K562 (cell line): Measurements from ENCODE around the gene NFIB. TPM values are rescaled to one million over a fixed set of nuclear protein-coding genes. Genes with fewer than 3 reads are reported as not detected.

Experiments used
- ATAC-seq: fragments of 200-7000 bp; cut with Tn5 transposase; 3 replicates; pipeline ENCODE4 v1.9.1; 2020; ENCODE audit warnings: moderate library complexity
- BruUV-seq: library from RNA; stranded (reverse); fragments of 400-500 nt; replicated peaks from 2 replicates; lab custom pipeline; 2021; lab: Mats Ljungman, UMichigan
- CTCF ChIA-PET: fragments of 300-600 bp; formaldehyde crosslinking; extraction: SDS; loops from one replicate; lab custom pipeline; 2021; ENCODE audit warnings: low intra/inter-chr PET ratio; lab: Yijun Ruan, JAX
- POLR2A ChIA-PET: fragments of 300-600, 350-650 bp; sonication (Branson Sonifier 250); formaldehyde crosslinking; extraction: SDS; loops from one replicate; lab custom pipeline; 2021; ENCODE audit warnings: antibody characterized with exemption, inconsistent platforms; lab: Yijun Ruan, JAX
- DNase-seq, 4 experiments: peaks; one replicate each; pipeline versions ENCODE4 v3.0.0 to v3.0.0-alpha.2; 2011 to 2018; ENCODE audit warnings: low spot score in 3 of 4, mixed read lengths in 3 of 4; ENCODE audit errors: extremely low read depth in 1 of 4
- FAIRE-seq: peaks from 2 replicates; lab custom pipeline; 2011; peaks lifted over from hg19 to GRCh38; lab: Jason Lieb, UNC
- H2AFZ ChIP-seq: 2 replicates; pipeline ENCODE4 v1.6.0; 2011; ENCODE audit warnings: low read depth, low read length, control low read depth, inconsistent platforms
- H3K27ac ChIP-seq: fragments of 200-600 bp; 3 replicates; pipeline ENCODE4 v1.8.0; 2011; ENCODE audit warnings: low read depth, mild to moderate bottlenecking, control low read depth, inconsistent platforms, low read length, moderate library complexity, mixed read lengths; ENCODE audit errors: extremely low read depth
- H3K27me3 ChIP-seq, 2 experiments: fragments of 300-600 bp in 1 of 2; 2 replicates in 1 of 2; 3 replicates in 1 of 2; pipeline versions ENCODE4 v1.6.0 to v1.8.0; 2011; ENCODE audit warnings: inconsistent platforms in 2 of 2, low read length in 2 of 2, mild to moderate bottlenecking in 1 of 2, mixed read lengths in 1 of 2, moderate library complexity in 1 of 2; ENCODE audit not compliant: control insufficient read depth in 2 of 2, insufficient read depth in 2 of 2
- H3K36me3 ChIP-seq: fragments of 300-600 bp; 3 replicates; pipeline ENCODE4 v1.8.0; 2011; ENCODE audit warnings: mild to moderate bottlenecking, low read length, inconsistent platforms; ENCODE audit not compliant: control insufficient read depth, insufficient read depth
- H3K4me1 ChIP-seq, 2 experiments: fragments of 200-600 bp in 1 of 2; replicated peaks in 1 of 2; 2 replicates in 1 of 2; 3 replicates in 1 of 2; pipeline versions ENCODE4 v1.5.1 to v1.8.0; 2011; ENCODE audit warnings: inconsistent platforms in 2 of 2, low read length in 2 of 2, mild to moderate bottlenecking in 1 of 2, mixed read lengths in 1 of 2, moderate library complexity in 1 of 2; ENCODE audit not compliant: control insufficient read depth in 2 of 2, insufficient read depth in 2 of 2
- H3K4me2 ChIP-seq: 2 replicates; pipeline ENCODE4 v1.6.1; 2011; ENCODE audit warnings: low read length, control low read depth, inconsistent platforms, mixed read lengths; ENCODE audit not compliant: insufficient read depth
- H3K4me3 ChIP-seq: fragments of 200-600 bp; sonication (generic), shearing (Covaris generic); 2 replicates; pipeline ENCODE4 v1.5.1; 2016; ENCODE audit warnings: control low read depth, inconsistent platforms
- H3K79me2 ChIP-seq: fragments of 200-600 bp; 3 replicates; pipeline ENCODE4 v1.8.0; 2011; ENCODE audit warnings: low read length, inconsistent platforms; ENCODE audit not compliant: control insufficient read depth, insufficient read depth
- H3K9ac ChIP-seq, 2 experiments: 2 replicates each; pipeline versions ENCODE4 v1.6.0 to v1.6.1; 2011; ENCODE audit warnings: low read depth in 2 of 2, low read length in 2 of 2, control low read depth in 1 of 2, inconsistent platforms in 1 of 2, mild to moderate bottlenecking in 1 of 2, mixed read lengths in 1 of 2; ENCODE audit not compliant: insufficient read depth in 1 of 2
- H3K9me1 ChIP-seq: one replicate; pipeline ENCODE4 v1.6.0; 2011; ENCODE audit warnings: inconsistent platforms, mild to moderate bottlenecking, low read length, moderate library complexity; ENCODE audit not compliant: control insufficient read depth, insufficient read depth
- H3K9me3 ChIP-seq: replicated peaks from 2 replicates; pipeline ENCODE4 v1.5.1; 2011; ENCODE audit warnings: low read depth, low read length, inconsistent platforms; ENCODE audit not compliant: control insufficient read depth, insufficient read depth
- H4K20me1 ChIP-seq: replicated peaks from 2 replicates; pipeline ENCODE4 v1.6.1; 2011; ENCODE audit warnings: low read length, inconsistent platforms, mixed read lengths; ENCODE audit not compliant: control insufficient read depth, insufficient read depth
- BRCA1 ChIP-seq, 2 experiments: fragments of 450-650 bp in 1 of 2; sonication (generic) in 1 of 2; formaldehyde crosslinking in 1 of 2; IDR thresholded peaks; 2 replicates each; pipeline versions ENCODE4 v1.5.0 to v1.6.1; 2017 to 2020; ENCODE audit warnings: mild to moderate bottlenecking in 1 of 2, missing genetic modification reagents in 1 of 2
- BRD9 ChIP-seq: fragments of 450-650 bp; IDR thresholded peaks from 2 replicates; pipeline ENCODE4 v1.6.1; 2018; ENCODE audit warnings: low read depth; ENCODE audit not compliant: partially characterized antibody
- CREM ChIP-seq: IDR thresholded peaks from 2 replicates; pipeline ENCODE4 v1.6.1; 2014; ENCODE audit warnings: antibody characterized with exemption, low read depth
- GABPB1 ChIP-seq: sonication (generic); formaldehyde crosslinking; IDR thresholded peaks from 2 replicates; pipeline ENCODE4 v1.8.0; 2022; ENCODE audit warnings: mild to moderate bottlenecking, missing genetic modification reagents
- GATA2 ChIP-seq: sonication (generic); formaldehyde crosslinking; IDR thresholded peaks from 2 replicates; pipeline ENCODE4 v1.4.0; 2020; ENCODE audit warnings: mild to moderate bottlenecking, missing genetic modification reagents
- HNRNPLL ChIP-seq: fragments of 200-400 bp; formaldehyde crosslinking; IDR thresholded peaks from 2 replicates; pipeline ENCODE4 v1.6.1; 2017; ENCODE audit warnings: low read length, low read depth, mild to moderate bottlenecking; ENCODE audit not compliant: poor library complexity, severe bottlenecking
- HNRNPUL1 ChIP-seq: fragments of 200-400 bp; formaldehyde crosslinking; IDR thresholded peaks from 2 replicates; pipeline ENCODE4 v1.6.1; 2017; ENCODE audit warnings: low read length
- MAFK ChIP-seq: IDR thresholded peaks from 2 replicates; pipeline ENCODE4 v1.6.1; 2011; ENCODE audit warnings: low read length, improper control_type of control experiment
- MAZ ChIP-seq, 2 experiments: fragments of 450-650 bp in 1 of 2; sonication (generic) in 1 of 2; formaldehyde crosslinking; IDR thresholded peaks in 1 of 2; conservative IDR thresholded peaks in 1 of 2; 2 replicates each; pipeline versions ENCODE4 v1.4.0 to v1.5.0; 2020; ENCODE audit warnings: mild to moderate bottlenecking in 1 of 2, missing genetic modification reagents in 1 of 2
- MED1 ChIP-seq: sonication (generic); formaldehyde crosslinking; IDR thresholded peaks from 2 replicates; pipeline ENCODE4 v1.8.1; 2023; ENCODE audit warnings: missing genetic modification reagents, borderline replicate concordance
- PRMT5 ChIP-seq: sonication (generic); formaldehyde crosslinking; IDR thresholded peaks from 2 replicates; pipeline ENCODE4 v1.5.0; 2020; ENCODE audit warnings: missing genetic modification reagents
- RB1 ChIP-seq: fragments of 450-650 bp; IDR thresholded peaks from 2 replicates; pipeline ENCODE4 v1.6.1; 2017; ENCODE audit warnings: low read depth, mild to moderate bottlenecking
- SMARCC2 ChIP-seq: fragments of 450-650 bp; IDR thresholded peaks from 2 replicates; pipeline ENCODE4 v1.6.1; 2017; ENCODE audit warnings: antibody characterized with exemption, moderate library complexity, mild to moderate bottlenecking, low read depth
- SMC3 ChIP-seq: conservative IDR thresholded peaks from 2 replicates; pipeline ENCODE4 v1.6.1; 2011; ENCODE audit warnings: low read depth, low read length, improper control_type of control experiment; ENCODE audit not compliant: insufficient read depth
- TAF9B ChIP-seq: fragments of 450-650 bp; IDR thresholded peaks from 2 replicates; pipeline ENCODE4 v1.6.1; 2018; ENCODE audit warnings: mild to moderate bottlenecking; ENCODE audit not compliant: partially characterized antibody
- TSC22D4 ChIP-seq: fragments of 450-650 bp; IDR thresholded peaks from 2 replicates; pipeline ENCODE4 v1.6.1; 2016; ENCODE audit warnings: missing genetic modification characterization, missing biosample characterization, control low read depth
- ZBTB34 ChIP-seq: fragments of 250-450 bp; sonication (Bioruptor Pico); IDR thresholded peaks from 2 replicates; pipeline ENCODE4 v1.8.0; 2021; ENCODE audit warnings: mild to moderate bottlenecking, moderate library complexity
- ZC3H4 ChIP-seq: sonication (generic); formaldehyde crosslinking; IDR thresholded peaks from 2 replicates; pipeline ENCODE4 v1.9.0; 2021; ENCODE audit warnings: missing genetic modification reagents, borderline replicate concordance
- ZZZ3 ChIP-seq: fragments of 450-650 bp; IDR thresholded peaks from 2 replicates; pipeline ENCODE4 v1.6.1; 2016; ENCODE audit warnings: antibody characterized with exemption, mild to moderate bottlenecking, moderate library complexity
- WGBS: fragments of 100-300 bp; shearing (Covaris generic); methylation state at CpG from one replicate; pipeline ENCODE4 v1.1.6; 2016; ENCODE audit warnings: low coverage, mixed read lengths; ENCODE audit not compliant: insufficient coverage; ENCODE audit errors: missing lambda C conversion rate; 5-methylcytosine and 5-hydroxymethylcytosine counted together
- in situ Hi-C: fragments of 300-500 bp; cut with MboI; formaldehyde crosslinking; loops from 4 replicates; pipeline ENCODE4 v1.15.0; 2018; ENCODE audit warnings: inconsistent platforms, mixed read lengths
- intact Hi-C: fragments of 100-400 bp; cut with micrococcal nuclease; formaldehyde crosslinking; loops from 2 replicates; pipeline ENCODE4 v1.14.2; 2022
- polyA plus RNA-seq, 8 experiments: library from polyadenylated mRNA; depleted of rRNA in 4 of 8; stranded (reverse) in 5 of 8; unstranded in 3 of 8; fragments of >200 nt; fragmentation: Nextera tagmentation in 2 of 8; fragmentation: Illumina TruSeq in 1 of 8; extraction: Ambion mirVana in 2 of 8; extraction: Trizol in 1 of 8; gene quantifications; 2 replicates each; pipeline versions ENCODE4 v1.2.1 to v1.2.3, GENCODE V29; 2011 to 2014; ENCODE audit warnings: inconsistent platforms in 1 of 8, missing spikeins in 1 of 8
- total RNA-seq, 7 experiments: library from RNA; depleted of rRNA in 6 of 7; stranded (reverse); fragments of >200 nt in 6 of 7; fragmentation: Illumina TruSeq in 2 of 7; extraction: Trizol in 2 of 7; gene quantifications; 2 replicates each; pipeline versions ENCODE4 v1.2.1 to v1.2.3, GENCODE V29; 2011 to 2021; ENCODE audit warnings: low replicate concordance in 1 of 7

The NFIB gene
- total and polyA plus RNA-seq, 9 of the 15 experiments (the other 6 are each of a cell fraction or from before 2014, with no cell fraction given), result 1.2 to 3.3 (median 1.9) TPM

DNA sequence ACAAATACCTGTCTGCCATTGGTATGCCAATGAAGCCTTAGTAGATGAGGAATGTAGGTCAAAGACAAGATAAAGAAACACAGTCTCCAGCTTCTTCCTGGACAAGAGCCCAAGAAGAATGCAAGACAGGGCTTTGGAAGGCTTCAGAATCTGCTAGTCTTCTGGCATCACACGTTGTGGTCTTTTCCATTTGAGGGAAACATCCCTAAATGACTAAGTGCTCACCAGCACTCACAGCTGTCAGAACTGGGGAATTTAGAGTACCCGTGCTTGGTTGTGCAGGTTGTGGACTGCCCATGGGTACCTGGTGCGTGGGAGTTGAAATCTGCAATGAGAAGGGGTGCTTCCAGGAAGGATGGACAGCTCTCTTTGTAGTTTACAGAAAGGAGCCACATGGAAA lies 27.1 kb upstream of the NFIB start (continued):
- no peak for TF ChIP-seq BRCA1 (IDR thresholded peaks at IDR 0.05)
- TF ChIP-seq BRCA1 (CRISPR knock-in tag; IDR thresholded peaks at IDR 0.05), result no peak
- TF ChIP-seq MED1 (CRISPR knock-in tag), result no peak
- TF ChIP-seq MAZ (CRISPR knock-in tag; conservative IDR thresholded peaks at IDR 0.05 in 1 of 2, IDR thresholded peaks at IDR 0.05 in 1 of 2), result no peak
- no peak for TF ChIP-seq GABPB1 (CRISPR knock-in tag)

DNA sequence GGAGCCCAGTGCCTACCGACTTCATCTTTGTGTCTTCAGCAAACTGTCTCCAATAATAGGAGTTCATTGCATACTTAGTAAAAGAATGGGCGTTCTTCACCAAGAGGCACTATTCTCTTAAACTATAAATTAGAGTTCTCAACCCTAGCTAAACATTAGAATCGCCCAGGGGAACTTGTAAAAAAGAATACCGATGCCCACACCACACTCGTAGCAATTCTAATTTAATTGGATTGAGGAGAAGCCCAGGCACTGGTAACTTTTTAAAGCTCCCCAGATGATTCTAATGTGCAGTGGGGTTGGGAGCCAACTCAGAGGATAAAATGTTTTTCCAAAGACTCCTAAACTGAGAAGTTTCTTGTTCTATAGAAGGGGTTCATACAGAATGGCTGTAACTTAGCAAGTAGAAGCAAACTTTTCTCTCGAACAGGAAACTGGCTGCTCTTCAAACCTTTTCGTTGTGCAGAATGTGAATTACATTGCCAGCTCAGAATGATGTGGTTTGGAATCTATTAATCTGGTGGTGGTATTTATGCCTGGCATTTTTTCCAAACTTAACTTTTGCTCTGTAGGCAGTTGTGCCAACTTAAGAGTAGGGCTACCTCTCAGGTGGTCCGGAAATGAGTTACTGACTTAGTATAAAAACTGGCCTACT lies 26.4 kb upstream of the NFIB start:
- no TSS peak for BruUV-seq
- H4K20me1 ChIP-seq, result no peaks in the 10 kb centered on the region
- H3K9me3 ChIP-seq, result no peaks in the 10 kb centered on the region
- DNase-seq (no peak), FAIRE-seq (no peak), ATAC-seq (no peak)
- intact Hi-C loops, result no loop called here
- H3K4me2 ChIP-seq, result no peak overlapping the region
- no peaks in the 10 kb centered on the region for H3K4me1 ChIP-seq
- peaks cover 2 to 5% of the 10 kb centered on the region in 2 experiments; a peak in 2 of 5 replicates for H3K27me3 ChIP-seq
- H2AFZ ChIP-seq, result no peak overlapping the region
- H3K27ac ChIP-seq, result no peak overlapping the region
- no peaks in the 10 kb centered on the region for H3K79me2 ChIP-seq
- CTCF ChIA-PET, result no interaction called here
- no peaks in the 10 kb centered on the region for H3K36me3 ChIP-seq
- POLR2A ChIA-PET, result no interaction called here
- no peaks in the 10 kb centered on the region for H3K9me1 ChIP-seq
- in situ Hi-C loops, result no loop called here
- WGBS, result 8% methylated on average over 8 of the region's 8 CpGs
- no peak overlapping the region for H3K9ac ChIP-seq
- TF ChIP-seq CREM, result no peak
- TF ChIP-seq HNRNPLL, result no peak
- TF ChIP-seq TAF9B, result no peak
- TF ChIP-seq GATA2 (CRISPR knock-in tag), result no peak
- no peak for TF ChIP-seq RB1
- TF ChIP-seq MAFK, result no peak
- TF ChIP-seq SMARCC2, result no peak
- TF ChIP-seq BRD9, result no peak
- TF ChIP-seq SMC3, result no peak
- TF ChIP-seq PRMT5 (CRISPR knock-in tag), result no peak
- no peak for TF ChIP-seq ZC3H4 (CRISPR knock-in tag)
- TF ChIP-seq ZZZ3, result no peak
- no peak for TF ChIP-seq TSC22D4
- TF ChIP-seq HNRNPUL1, result no peak
- TF ChIP-seq ZBTB34, result no peak
- H3K4me3 ChIP-seq, result no peak overlapping the region
